ENCODE results near the gene KCNA2.

- TF ChIP-seq CTCF (IDR thresholded peaks at IDR 0.05): no peak
- no peak for TF ChIP-seq POLR2A (IDR thresholded peaks at IDR 0.05)
Observed at GRCh38 chr1:110610084-110610483, 3.9 kb upstream of the KCNA2 start.

Measured in prostate gland (tissue), 2 donors.